Body of pancreas (tissue), 4 donors: Measurements from ENCODE around the gene DESI1.

ENCODE experiments used
- CTCF ChIP-seq, 7 experiments: fragments of 450-650 bp in 4 of 7; fragments of 200-600 bp in 3 of 7; sonication (generic) in 3 of 7; IDR thresholded peaks; one replicate each; pipeline ENCODE4 v1.5.1; 2016 to 2019; ENCODE audit warnings: antibody characterized with exemption in 7 of 7
- POLR2A ChIP-seq, 3 donors: fragments of 450-650 bp; IDR thresholded peaks; one replicate each; pipeline ENCODE4 v1.6.1; 2016; ENCODE audit warnings: antibody characterized with exemption in 3 of 3, mild to moderate bottlenecking in 2 of 3

DNA sequence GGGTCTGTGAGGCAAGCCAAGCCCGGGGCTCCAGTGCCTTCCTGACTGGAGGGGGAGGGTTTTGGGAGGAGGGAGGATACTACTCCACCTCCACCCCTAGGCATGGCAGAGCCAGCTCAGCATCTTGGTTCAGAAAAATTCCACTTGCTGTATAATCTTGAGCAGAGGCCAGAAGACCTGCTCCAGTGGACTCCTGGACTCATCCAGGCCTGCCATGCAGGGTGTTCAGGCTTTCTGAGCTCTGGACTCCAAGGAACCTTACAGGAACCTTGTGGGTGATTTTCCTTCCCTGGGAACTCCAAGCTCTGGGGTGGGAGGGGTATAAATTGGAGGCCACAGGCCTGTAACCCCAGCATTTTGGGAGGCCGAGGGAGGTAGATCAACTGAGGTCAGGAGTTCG is 50.6 kb downstream of the DESI1 start:
- no peak for TF ChIP-seq CTCF (IDR thresholded peaks at IDR 0.05)
- TF ChIP-seq POLR2A (IDR thresholded peaks at IDR 0.05), result no peak
